NCI-H1092 treated with DMSO at 0.1 percent for 48 hours (cell line): ENCODE measurements around the gene CDC42EP2.

Source experiments
- DNase-seq: peaks from one replicate; lab custom pipeline; 2025; lab: John Stamatoyannopoulos, UW

Gene CDC42EP2

DNA sequence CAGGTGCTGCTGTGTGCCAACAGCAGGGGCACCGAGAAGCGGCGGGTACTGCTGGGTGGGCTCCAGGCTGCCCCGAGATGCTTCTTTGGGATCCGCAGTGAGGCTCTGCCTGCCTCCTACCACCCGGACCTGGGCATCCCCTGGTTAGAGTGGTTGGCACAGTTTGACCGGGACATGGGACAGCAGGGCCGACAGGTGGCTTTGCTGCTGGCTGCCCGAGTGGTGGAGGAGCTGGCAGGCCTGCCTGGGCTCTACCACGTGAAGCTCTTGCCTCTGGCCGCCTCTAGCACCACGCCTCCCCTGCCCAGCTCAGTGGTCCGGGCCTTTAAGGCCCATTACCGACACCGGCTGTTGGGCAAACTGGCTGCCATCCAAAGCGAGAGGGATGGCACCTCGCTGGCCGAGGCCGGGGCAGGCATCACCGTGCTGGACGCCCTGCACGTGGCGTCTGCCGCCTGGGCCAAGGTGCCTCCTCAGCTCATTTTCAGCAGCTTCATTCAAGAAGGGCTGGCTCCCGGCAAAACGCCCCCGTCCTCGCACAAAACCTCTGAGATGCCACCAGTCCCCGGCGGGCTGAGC is 41.8 kb downstream of the CDC42EP2 start:
- DNase-seq, result no peak

DNA sequence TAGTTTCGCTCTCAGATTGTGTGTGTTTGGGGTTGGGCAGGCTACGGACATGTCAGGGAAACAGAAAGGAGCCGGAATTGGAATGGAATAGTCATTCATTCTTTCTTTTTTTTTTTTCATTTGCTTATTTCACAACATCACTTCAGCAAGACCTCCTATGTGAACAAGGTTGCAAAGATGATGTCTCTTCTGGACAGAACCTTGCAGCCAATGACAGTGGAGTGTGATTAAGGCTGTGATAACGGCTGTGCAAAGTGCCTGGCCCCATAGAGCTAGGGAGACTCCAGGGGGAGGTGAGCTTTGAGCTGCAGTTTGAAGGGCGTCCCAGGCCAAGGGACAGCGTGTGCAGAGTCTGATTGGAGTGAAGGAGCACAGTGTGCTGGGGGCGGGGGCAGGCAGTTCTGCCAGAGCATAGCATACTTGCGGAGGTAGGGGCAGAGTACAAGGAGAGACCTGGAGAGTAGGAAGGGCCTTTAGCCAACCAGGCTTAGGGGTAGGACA is 43.2 kb downstream of the CDC42EP2 start:
- DNase-seq, result no peak

DNA sequence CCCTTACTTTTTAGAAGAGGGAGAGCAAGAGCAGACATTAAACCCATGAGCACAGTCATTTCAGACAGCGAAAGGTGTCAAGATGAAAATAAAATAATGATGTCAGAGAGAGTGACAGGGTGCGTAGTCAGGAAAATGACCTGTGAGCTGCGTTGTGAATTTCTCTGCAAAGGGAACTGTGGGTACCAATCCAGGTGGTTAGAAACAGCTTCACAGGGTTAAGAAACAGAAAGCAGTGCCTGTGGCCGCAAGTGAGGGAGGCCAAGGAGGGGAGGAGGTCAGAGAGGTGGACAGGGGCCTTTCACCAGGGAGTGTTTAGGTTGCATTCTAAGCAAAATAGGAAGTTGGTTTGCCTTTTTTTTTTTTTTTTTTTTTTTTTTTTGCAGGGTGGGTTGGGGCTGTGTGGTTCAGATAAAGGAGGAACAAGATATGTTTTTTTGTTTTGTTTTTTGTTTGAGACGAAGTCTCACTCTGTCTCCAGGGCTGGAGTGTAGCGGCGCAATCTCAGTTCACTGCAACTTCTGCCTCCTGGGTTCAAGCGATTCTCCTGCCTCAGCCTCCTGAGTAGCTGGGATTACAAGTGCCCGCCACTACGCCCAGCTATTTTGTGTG is 47.8 kb downstream of the CDC42EP2 start:
- no peak for DNase-seq

DNA sequence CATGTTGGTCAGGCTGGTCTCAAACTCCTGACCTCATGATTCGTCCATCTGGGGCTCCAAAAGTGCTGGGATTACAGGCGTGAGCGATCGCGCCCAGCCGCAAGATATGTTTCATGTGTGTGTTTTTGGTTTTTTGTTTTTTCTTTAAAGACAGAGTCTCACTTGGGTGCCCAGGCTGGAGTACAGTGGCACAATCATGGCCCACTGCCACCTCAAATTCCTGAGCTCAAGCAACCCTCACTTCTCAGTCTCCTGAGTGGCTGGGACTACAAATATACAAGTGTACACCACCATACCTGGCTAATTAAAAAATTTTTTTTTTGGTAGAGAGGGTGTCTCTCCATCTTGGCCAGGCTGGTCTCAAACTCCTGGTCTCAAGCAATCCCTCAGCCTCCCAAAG is 48.3 kb downstream of the CDC42EP2 start:
- no peak for DNase-seq

DNA sequence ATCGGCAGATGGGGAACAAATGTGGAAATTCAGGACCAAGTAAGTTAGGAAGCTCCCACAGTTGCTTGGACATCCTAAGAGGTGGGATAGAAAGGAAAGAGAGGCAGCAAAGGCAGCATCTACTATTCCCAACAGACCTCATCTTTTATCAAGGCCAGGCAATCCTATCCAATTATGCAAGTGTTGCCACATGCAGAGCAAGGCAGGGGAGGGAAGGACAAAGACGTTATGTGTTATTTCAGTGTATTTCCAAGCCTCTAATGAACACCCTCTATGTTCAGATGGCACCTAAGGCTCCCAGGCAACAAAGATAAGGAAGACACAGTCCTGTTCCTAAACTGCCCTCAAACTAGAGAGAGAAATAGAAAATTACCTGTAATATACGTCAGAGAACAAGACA is 49.1 kb downstream of the CDC42EP2 start:
- DNase-seq, result no peak

DNA sequence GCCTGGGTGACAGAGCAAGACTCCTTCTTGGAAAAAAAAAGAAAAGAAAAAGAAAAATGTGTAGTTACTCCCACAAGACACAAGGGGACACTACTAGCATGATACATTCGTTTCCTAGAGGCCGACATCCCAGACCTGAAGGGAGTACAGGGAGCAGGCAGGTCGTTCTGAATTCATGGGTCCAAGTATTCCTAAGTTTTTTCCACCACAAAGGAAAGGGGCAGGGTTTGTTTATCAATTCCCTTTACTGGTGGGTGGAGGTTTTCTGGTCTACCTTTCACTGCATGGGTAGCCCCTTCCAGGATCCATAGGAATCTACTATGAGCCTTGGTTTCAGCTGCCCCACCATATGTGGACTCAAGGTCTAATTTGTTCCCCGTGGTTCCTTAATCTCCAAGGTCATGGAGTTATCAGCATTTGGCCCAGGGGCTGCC is 51.7 kb downstream of the CDC42EP2 start:
- peak; percentile 85 for DNase-seq

DNA sequence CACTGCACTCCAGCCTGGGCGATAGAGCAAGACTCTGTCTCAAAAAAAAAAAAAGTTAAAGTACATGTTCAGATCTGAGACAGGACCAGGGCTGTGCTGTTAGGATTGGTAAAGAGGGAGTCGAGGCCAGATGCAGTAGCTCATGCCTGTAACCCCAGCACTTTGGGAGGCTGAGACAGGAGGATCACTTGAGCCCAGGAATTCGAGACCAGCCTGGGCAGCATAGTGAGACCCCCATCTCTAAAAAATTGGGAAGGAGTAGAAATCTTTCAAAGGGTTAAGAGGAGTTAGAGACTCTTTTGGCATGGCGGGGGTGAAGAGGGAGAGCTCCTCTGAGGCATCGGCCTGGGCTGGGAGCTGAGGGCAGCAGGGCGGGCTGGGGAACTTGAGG is 56.0 kb downstream of the CDC42EP2 start:
- DNase-seq, result no peak
